Measurements from ENCODE around the gene CLN6. TPM values are rescaled to one million over a fixed set of nuclear protein-coding genes. Genes with fewer than 3 reads are reported as not detected.

The CLN6 gene
- total RNA-seq, 1 experiment from 2014 or later, result 76.7 TPM

DNA sequence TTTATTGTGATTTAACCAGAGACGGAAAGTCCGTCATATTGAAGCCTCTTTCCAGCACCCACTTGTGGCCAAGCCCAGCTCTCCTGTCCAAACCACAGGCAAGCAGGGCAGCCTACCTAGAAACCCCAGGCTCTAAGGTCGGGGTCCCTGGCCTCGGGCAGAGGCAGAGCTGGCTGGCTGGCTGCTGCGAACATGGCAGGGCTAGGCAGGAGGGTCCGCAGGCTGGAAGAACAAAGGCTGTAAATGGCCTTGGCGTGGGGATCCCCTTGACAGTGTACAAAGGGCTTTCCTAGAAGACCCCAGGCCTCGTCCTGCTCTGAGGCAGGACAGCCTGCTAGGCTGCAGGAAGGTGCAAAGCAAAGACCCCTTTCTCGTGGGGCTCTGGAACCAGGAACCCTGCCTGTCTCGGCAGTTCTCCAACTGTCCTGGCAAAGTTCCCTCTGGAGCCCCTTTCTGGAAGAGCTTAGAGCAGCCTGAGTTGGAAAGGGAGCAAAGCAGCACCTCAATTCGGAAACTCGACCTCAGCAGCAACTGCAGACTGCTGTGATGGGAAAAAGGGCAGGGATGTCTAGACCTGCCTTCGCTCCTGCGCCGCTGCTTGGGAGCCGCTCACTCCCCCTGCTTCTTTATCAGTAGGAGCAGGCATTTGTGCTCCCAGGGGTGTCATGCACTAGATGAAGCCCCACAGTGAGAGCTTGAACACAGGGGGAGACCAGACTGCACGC lies 32.9 kb downstream of the CLN6 start:
- ChIA-PET POLR2A (no interaction called here), CTCF (interaction anchor here (0.6 to 0.8 kb wide), 3 partner anchors 9 to 1870 kb away, joined by 3 to 6 read pairs (median 4); partner anchors contain the start of gene CALML4)
- Histone ChIP-seq H3K27me3 (replicated peaks; ENCODE audit: control insufficient read depth, insufficient read depth, low read length) (no peaks in the 10 kb centered on the region), H3K4me1 (no peaks in the 10 kb centered on the region), H3K9me3 (no peaks in the 10 kb centered on the region), H3K4me3 (ENCODE audit: low read depth, low read length) (no peak overlapping the region), H3K36me3 (ENCODE audit: control insufficient read depth, insufficient read depth, low read length) (peaks cover 3% of the 10 kb centered on the region)
- H3K27ac Mint-ChIP-seq (ENCODE audit: unreplicated experiment), result peak overlapping the region; percentile 59
- peaks cover 86% of the 10 kb centered on the region for H3K36me3 Mint-ChIP-seq (ENCODE audit: insufficient read depth, unreplicated experiment)
- H3K27me3 Mint-ChIP-seq (ENCODE audit: insufficient read depth, unreplicated experiment), result no peaks in the 10 kb centered on the region
- peaks cover 12% of the 10 kb centered on the region for H3K4me1 Mint-ChIP-seq (ENCODE audit: low read depth, unreplicated experiment)
- no peak for DNase-seq
- H3K4me3 Mint-ChIP-seq (ENCODE audit: unreplicated experiment), result no peak overlapping the region
- no peaks in the 10 kb centered on the region for H3K9me3 Mint-ChIP-seq (ENCODE audit: unreplicated experiment)
- BruUV-seq (replicated peaks), result no TSS peak
- intact Hi-C loops (cut with micrococcal nuclease; ENCODE audit: unreplicated experiment), result no loop called here
- no peak for TF ChIP-seq CTCF (IDR thresholded peaks at IDR 0.05; ENCODE audit: insufficient read depth in 1 of 2, low read depth in 1 of 2, low read length in 1 of 2, severe bottlenecking in 1 of 2, unreplicated experiment in 1 of 2)

- no peak for DNase-seq
- H3K27ac Mint-ChIP-seq (ENCODE audit: unreplicated experiment), result peak overlapping the region; percentile 63
- Histone ChIP-seq H3K4me1 (no peaks in the 10 kb centered on the region), H3K4me3 (ENCODE audit: low read depth, low read length) (no peak overlapping the region), H3K9me3 (no peaks in the 10 kb centered on the region), H3K27me3 (replicated peaks; ENCODE audit: control insufficient read depth, insufficient read depth, low read length) (no peaks in the 10 kb centered on the region), H3K36me3 (ENCODE audit: control insufficient read depth, insufficient read depth, low read length) (peaks cover 3% of the 10 kb centered on the region)
- BruUV-seq (replicated peaks), result no TSS peak
- ChIA-PET POLR2A (no interaction called here), CTCF (interaction anchor here (0.6 to 1.2 kb wide), 9 partner anchors 10 to 1871 kb away, joined by 3 to 9 read pairs (median 4); partner anchors contain the start of gene CALML4)
- H3K4me3 Mint-ChIP-seq (ENCODE audit: unreplicated experiment), result no peak overlapping the region
- H3K4me1 Mint-ChIP-seq (ENCODE audit: low read depth, unreplicated experiment), result peaks cover 8% of the 10 kb centered on the region
- H3K9me3 Mint-ChIP-seq (ENCODE audit: unreplicated experiment), result no peaks in the 10 kb centered on the region
- peaks cover 86% of the 10 kb centered on the region for H3K36me3 Mint-ChIP-seq (ENCODE audit: insufficient read depth, unreplicated experiment)
- no peaks in the 10 kb centered on the region for H3K27me3 Mint-ChIP-seq (ENCODE audit: insufficient read depth, unreplicated experiment)
- intact Hi-C loops (cut with micrococcal nuclease; ENCODE audit: unreplicated experiment), result loop anchor here (2.0 kb wide), 1 partner anchor 15 kb away; no protein-coding TSS in a partner anchor
- no peak for TF ChIP-seq CTCF (IDR thresholded peaks at IDR 0.05; ENCODE audit: insufficient read depth in 1 of 2, low read depth in 1 of 2, low read length in 1 of 2, severe bottlenecking in 1 of 2, unreplicated experiment in 1 of 2)
These were observed 34.0 kb downstream of the CLN6 start for GRCh38 chr15:68195336-68196112.

DNA sequence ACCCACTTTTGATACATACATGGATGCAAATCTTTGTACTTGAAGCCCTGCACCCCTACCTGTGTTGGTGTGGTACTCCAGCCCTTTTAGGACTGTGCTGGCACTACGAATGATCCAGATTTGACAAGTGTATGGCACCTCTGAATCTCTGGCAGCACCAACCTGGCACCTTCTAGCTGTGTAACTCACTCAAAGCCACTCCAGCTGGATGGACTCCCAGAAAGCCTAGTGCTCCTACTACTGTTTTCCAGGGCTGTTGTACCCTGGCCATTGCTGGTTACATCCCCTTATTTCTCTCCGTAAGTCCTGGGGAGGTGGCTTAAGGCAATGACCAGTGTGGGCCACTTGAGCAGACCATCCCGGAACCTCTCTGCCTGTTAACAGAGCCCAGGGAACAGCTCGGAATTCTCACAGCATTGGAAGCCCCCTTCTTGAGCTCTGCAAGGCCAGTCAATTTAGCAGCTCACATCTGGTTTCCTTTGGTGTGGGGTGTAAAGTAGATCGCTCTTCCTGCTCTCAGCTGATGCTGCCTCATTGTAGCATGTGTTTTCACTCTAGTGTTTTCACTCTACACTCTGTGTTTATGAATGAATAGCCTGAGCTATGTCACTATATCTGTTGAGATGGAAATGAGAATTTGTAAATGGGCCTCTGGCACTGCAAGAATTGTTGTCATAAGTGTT lies 36.6 kb downstream of the CLN6 start:
- Mint-ChIP-seq H3K4me3 (ENCODE audit: unreplicated experiment) (no peak overlapping the region), H3K36me3 (ENCODE audit: insufficient read depth, unreplicated experiment) (peaks cover 92% of the 10 kb centered on the region), H3K27me3 (ENCODE audit: insufficient read depth, unreplicated experiment) (no peaks in the 10 kb centered on the region), H3K9me3 (ENCODE audit: unreplicated experiment) (no peaks in the 10 kb centered on the region), H3K27ac (ENCODE audit: unreplicated experiment) (no peak overlapping the region), H3K4me1 (ENCODE audit: low read depth, unreplicated experiment) (no peaks in the 10 kb centered on the region)
- Histone ChIP-seq H3K36me3 (ENCODE audit: control insufficient read depth, insufficient read depth, low read length) (peaks cover 3% of the 10 kb centered on the region), H3K9me3 (no peaks in the 10 kb centered on the region), H3K4me1 (no peaks in the 10 kb centered on the region), H3K27me3 (replicated peaks; ENCODE audit: control insufficient read depth, insufficient read depth, low read length) (no peaks in the 10 kb centered on the region), H3K4me3 (ENCODE audit: low read depth, low read length) (no peak overlapping the region)
- no TSS peak for BruUV-seq (replicated peaks)
- intact Hi-C loops (cut with micrococcal nuclease; ENCODE audit: unreplicated experiment), result no loop called here
- DNase-seq, result no peak
- ChIA-PET CTCF (no interaction called here), POLR2A (no interaction called here)
- TF ChIP-seq CTCF (IDR thresholded peaks at IDR 0.05; ENCODE audit: insufficient read depth in 1 of 2, low read depth in 1 of 2, low read length in 1 of 2, severe bottlenecking in 1 of 2, unreplicated experiment in 1 of 2), result no peak
